Breast epithelium (tissue), 4 donors: ENCODE results near the gene CDC42EP5. TPM values are rescaled to one million over a fixed set of nuclear protein-coding genes. Genes with fewer than 3 reads are reported as not detected.
"Not testable (repeated sequence)": the region's sequence is repeated elsewhere in the genome, so short reads cannot be mapped to it uniquely, and the experiment has no call there.

Experiments
- DNase-seq, 2 donors: peaks; one replicate each; pipeline ENCODE4 v3.0.0-alpha.2; 2019; ENCODE audit warnings: low spot score in 2 of 2
- H3K27ac ChIP-seq, 2 donors: fragments of 200-600 bp; sonication (generic) in 1 of 2; one replicate each; pipeline ENCODE4 v1.5.1; 2016 to 2019; ENCODE audit warnings: mild to moderate bottlenecking in 1 of 2
- H3K27me3 ChIP-seq, 2 donors: fragments of 200-600 bp; sonication (generic) in 1 of 2; one replicate each; pipeline versions ENCODE4 v1.5.1 to v1.6.0; 2017 to 2019; ENCODE audit warnings: control low read depth in 1 of 2, mild to moderate bottlenecking in 1 of 2
- H3K36me3 ChIP-seq: fragments of 200-600 bp; one replicate; pipeline ENCODE4 v1.5.1; 2019
- H3K4me1 ChIP-seq, 2 donors: fragments of 200-600 bp; sonication (generic); one replicate each; pipeline ENCODE4 v1.5.1; 2016 to 2019; ENCODE audit warnings: control low read depth in 1 of 2
- H3K4me3 ChIP-seq, 3 donors: fragments of 200-600 bp; sonication (generic); 1 replicate in 2 of 3; 2 replicates in 1 of 3; pipeline ENCODE4 v1.5.1; 2016 to 2019; ENCODE audit warnings: mild to moderate bottlenecking in 3 of 3, moderate library complexity in 2 of 3
- H3K9me3 ChIP-seq, 2 donors: fragments of 200-600 bp; sonication (generic) in 1 of 2; one replicate each; pipeline ENCODE4 v1.5.1; 2016 to 2019; ENCODE audit warnings: control low read depth in 1 of 2
- CTCF ChIP-seq, 3 donors: fragments of 450-650 bp; IDR thresholded peaks; one replicate each; pipeline ENCODE4 v1.5.1; 2016 to 2017; ENCODE audit warnings: antibody characterized with exemption in 3 of 3, mild to moderate bottlenecking in 3 of 3, moderate library complexity in 3 of 3
- POLR2A ChIP-seq: fragments of 450-650 bp; IDR thresholded peaks from one replicate; pipeline ENCODE4 v1.6.1; 2016; ENCODE audit warnings: antibody characterized with exemption, mild to moderate bottlenecking, moderate library complexity
- POLR2AphosphoS5 ChIP-seq, 3 donors: sonication (generic); formaldehyde crosslinking; IDR thresholded peaks; one replicate each; pipeline ENCODE4 v1.6.1; 2017; ENCODE audit warnings: antibody characterized with exemption in 3 of 3
- intact Hi-C: fragments of 100-400 bp; cut with DNase I; formaldehyde crosslinking; loops from one replicate; pipeline ENCODE4 v1.15.1; 2023; ENCODE audit warnings: low total_unique reads
- total RNA-seq, 3 donors: library from RNA; depleted of rRNA; stranded (reverse); fragments of >200 nt; gene quantifications; one replicate each; pipeline ENCODE4 v1.1.0, GENCODE V29; 2016

Gene CDC42EP5
- total RNA-seq, 3 donors from 2014 or later: 8.8 to 40.6 (median 17.4) TPM

- intact Hi-C loops: no loop called here
- no peak for TF ChIP-seq CTCF (IDR thresholded peaks at IDR 0.05)
- TF ChIP-seq POLR2AphosphoS5 (IDR thresholded peaks at IDR 0.05): no peak
- no peak for TF ChIP-seq POLR2A
- H3K27me3 ChIP-seq: peaks cover 0 to 9% of the 10 kb centered on the region in 2 donors
Observed at GRCh38 chr19:54506079-54506478, 33.0 kb upstream of the CDC42EP5 start.

GRCh38 chr19:54505542-54505941 lies 32.4 kb upstream of the CDC42EP5 start:
- H3K36me3 ChIP-seq, H3K4me1 ChIP-seq, DNase-seq, H3K27me3 ChIP-seq, H3K4me3 ChIP-seq, H3K9me3 ChIP-seq, intact Hi-C loops, H3K27ac ChIP-seq: not testable (repeated sequence)

More at GRCh38 chr19:54506079-54506478, 33.0 kb upstream of the CDC42EP5 start:
- Histone ChIP-seq H3K9me3 (no peaks in the 10 kb centered on the region), H3K27ac (no peak overlapping the region), H3K4me3 (no peak overlapping the region), H3K4me1 (no peaks in the 10 kb centered on the region), H3K36me3 (no peaks in the 10 kb centered on the region)
- DNase-seq: no peak

- no peak for DNase-seq
- Histone ChIP-seq H3K4me3 (no peak within 1 kb of the TSS), H3K9me3 (no peaks in the 10 kb centered on the region), H3K4me1 (no peaks in the 10 kb centered on the region), H3K27me3 (no peaks in the 10 kb centered on the region), H3K36me3 (no peaks in the 10 kb centered on the region), H3K27ac (no peak within 1 kb of the TSS)
- TF ChIP-seq CTCF (IDR thresholded peaks at IDR 0.05) (no peak), POLR2A (no peak), POLR2AphosphoS5 (IDR thresholded peaks at IDR 0.05) (no peak)
- intact Hi-C loops: no loop called here
Observed at GRCh38 chr19:54502518-54503048, 29.5 kb upstream of the CDC42EP5 start, which contains the start of gene LAIR2. LAIR2 (plus strand) TSS chr19:54502831; CDS start chr19:54502919, 88 bp downstream.

- intact Hi-C loops, H3K27me3 ChIP-seq: not testable (repeated sequence)
Observed at GRCh38 chr19:54498451-54498772, 25.3 kb upstream of the CDC42EP5 start.

GRCh38 chr19:54497747-54498450 lies 24.8 kb upstream of the CDC42EP5 start:
- DNase-seq: not testable (repeated sequence)

More at GRCh38 chr19:54498451-54498772, 25.3 kb upstream of the CDC42EP5 start:
- DNase-seq, H3K4me3 ChIP-seq, H3K27ac ChIP-seq, H3K9me3 ChIP-seq, H3K4me1 ChIP-seq, H3K36me3 ChIP-seq: not testable (repeated sequence)

GRCh38 chr19:54495284-54495683 lies 22.2 kb upstream of the CDC42EP5 start:
- H3K27me3 ChIP-seq: peaks cover 0 to 15% of the 10 kb centered on the region in 2 donors
- intact Hi-C loops, H3K27ac ChIP-seq: not testable (repeated sequence)

More at GRCh38 chr19:54497747-54498450, 24.8 kb upstream of the CDC42EP5 start:
- H3K36me3 ChIP-seq, intact Hi-C loops, H3K27ac ChIP-seq, H3K9me3 ChIP-seq, H3K4me1 ChIP-seq, H3K4me3 ChIP-seq: not testable (repeated sequence)
- peaks cover 0 to 11% of the 10 kb centered on the region in 2 donors for H3K27me3 ChIP-seq

GRCh38 chr19:54493967-54494585 lies 21.0 kb upstream of the CDC42EP5 start:
- Histone ChIP-seq H3K27me3 (peaks cover 0 to 15% of the 10 kb centered on the region in 2 donors), H3K9me3 (no peaks in the 10 kb centered on the region), H3K36me3 (no peaks in the 10 kb centered on the region), H3K27ac (no peak overlapping the region), H3K4me3 (no peak overlapping the region), H3K4me1 (no peaks in the 10 kb centered on the region)
- TF ChIP-seq CTCF (IDR thresholded peaks at IDR 0.05) (no peak), POLR2A (no peak), POLR2AphosphoS5 (IDR thresholded peaks at IDR 0.05) (no peak)
- intact Hi-C loops: no loop called here
- no peak for DNase-seq

More at GRCh38 chr19:54495284-54495683, 22.2 kb upstream of the CDC42EP5 start:
- not testable (repeated sequence) for H3K4me3 ChIP-seq, H3K9me3 ChIP-seq, H3K4me1 ChIP-seq, H3K36me3 ChIP-seq, DNase-seq

- H3K36me3 ChIP-seq, H3K4me3 ChIP-seq, H3K4me1 ChIP-seq, intact Hi-C loops, DNase-seq, H3K9me3 ChIP-seq, H3K27ac ChIP-seq: not testable (repeated sequence)
- peaks cover 0 to 15% of the 10 kb centered on the region in 2 donors for H3K27me3 ChIP-seq
Observed at GRCh38 chr19:54493056-54493455, 20.0 kb upstream of the CDC42EP5 start.
